OCI-LY7 (cell line): Measurements from ENCODE around the gene ICA1. TPM values are rescaled to one million over a fixed set of nuclear protein-coding genes. Genes with fewer than 3 reads are reported as not detected.

ENCODE experiments used
- BruUV-seq: library from RNA; stranded (reverse); fragments of 400-500 nt; replicated peaks from 2 replicates; lab custom pipeline; 2021; lab: Mats Ljungman, UMichigan
- CTCF ChIA-PET: fragments of 300-600 bp; sonication (Branson Sonifier 250); formaldehyde crosslinking; loops from one replicate; lab custom pipeline; 2022; ENCODE audit warnings: antibody characterized with exemption; ENCODE audit not compliant: unreplicated experiment; lab: Charles Lee
- POLR2A ChIA-PET: fragments of 300-600 bp; sonication (Branson Sonifier 250); formaldehyde crosslinking; loops from one replicate; lab custom pipeline; 2022; ENCODE audit warnings: antibody characterized with exemption; lab: Charles Lee
- DNase-seq: peaks from one replicate; pipeline ENCODE4 v3.0.0-alpha.2; 2015; ENCODE audit warnings: low spot score
- H2AFZ ChIP-seq: fragments of 200-600 bp; sonication (generic), shearing (Covaris generic); 2 replicates; pipeline ENCODE4 v1.6.1; 2014; ENCODE audit warnings: mild to moderate bottlenecking, antibody characterized with exemption, low read length, moderate library complexity
- H3K27ac ChIP-seq: fragments of 200-600 bp; sonication (generic); 2 replicates; pipeline ENCODE4 v1.5.1; 2014; ENCODE audit warnings: mixed run types, low read depth, mild to moderate bottlenecking, moderate library complexity, low read length, inconsistent platforms; ENCODE audit not compliant: poor library complexity, severe bottlenecking
- H3K36me3 ChIP-seq: fragments of 200-600 bp; sonication (generic); 2 replicates; pipeline ENCODE4 v1.6.1; 2014; ENCODE audit warnings: mild to moderate bottlenecking, antibody characterized with exemption, low read length, moderate library complexity, mixed read lengths; ENCODE audit not compliant: insufficient read depth
- H3K4me1 ChIP-seq: fragments of 200-600 bp; sonication (generic); 2 replicates; pipeline ENCODE4 v1.5.1; 2014; ENCODE audit warnings: mild to moderate bottlenecking, low read length; ENCODE audit not compliant: insufficient read depth, poor library complexity, severe bottlenecking
- H3K4me2 ChIP-seq: fragments of 200-600 bp; sonication (generic); 2 replicates; pipeline ENCODE4 v1.6.1; 2014; ENCODE audit warnings: mild to moderate bottlenecking, low read length
- H3K4me3 ChIP-seq: fragments of 200-600 bp; sonication (generic); 2 replicates; pipeline ENCODE4 v1.5.1; 2014; ENCODE audit warnings: mild to moderate bottlenecking, low read depth, low read length; ENCODE audit not compliant: poor library complexity, severe bottlenecking
- H3K79me2 ChIP-seq: fragments of 200-600 bp; sonication (generic); 2 replicates; pipeline ENCODE4 v1.6.1; 2016; ENCODE audit warnings: low read depth, mild to moderate bottlenecking, low read length, moderate library complexity, mixed read lengths; ENCODE audit not compliant: insufficient read depth
- H3K9me2 ChIP-seq: fragments of 200-600 bp; sonication (generic); 2 replicates; pipeline ENCODE4 v1.6.1; 2016; ENCODE audit warnings: mild to moderate bottlenecking, low read length, mixed read lengths; ENCODE audit not compliant: insufficient read depth
- H3K9me3 ChIP-seq: fragments of 200-600 bp; sonication (generic); 2 replicates; pipeline ENCODE4 v1.6.1; 2014; ENCODE audit warnings: mild to moderate bottlenecking, mixed run types, low read length, mixed read lengths
- H4K20me1 ChIP-seq: fragments of 200-600 bp; sonication (generic); 2 replicates; pipeline ENCODE4 v1.6.1; 2014; ENCODE audit warnings: mild to moderate bottlenecking, antibody characterized with exemption, low read length, moderate library complexity, mixed read lengths; ENCODE audit not compliant: insufficient read depth
- EZH2phosphoT487 ChIP-seq: fragments of 200-600 bp; sonication (generic); IDR thresholded peaks from 2 replicates; pipeline ENCODE4 v1.6.1; 2018; ENCODE audit warnings: low read depth, borderline replicate concordance, mild to moderate bottlenecking, mixed run types, antibody characterized with exemption, low read length, moderate library complexity, mixed read lengths
- intact Hi-C: fragments of 100-400 bp; cut with micrococcal nuclease; formaldehyde crosslinking; loops from one replicate; pipeline ENCODE4 v1.10.0; 2022; ENCODE audit not compliant: unreplicated experiment
- total RNA-seq, 2 experiments: library from RNA; depleted of rRNA in 1 of 2; stranded (reverse); fragments of >200 nt in 1 of 2; shearing (Covaris generic) in 1 of 2; gene quantifications; 2 replicates each; pipeline ENCODE4 v1.2.3, GENCODE V29; 2014 to 2022
- TF ChIP-seq, protein P1 (sequence below): fragments of 200-600 bp; sonication (generic); conservative IDR thresholded peaks from 2 replicates; pipeline ENCODE4 v1.5.1; 2014; ENCODE audit warnings: mild to moderate bottlenecking, antibody characterized with exemption, low read length, moderate library complexity, mixed read lengths

ICA1 gene
- total RNA-seq, 2 experiments from 2014 or later, result 0.49 TPM; not detected in 1

- Histone ChIP-seq H3K36me3 (no peaks in the 10 kb centered on the region), H3K9me3 (no peaks in the 10 kb centered on the region), H4K20me1 (no peaks in the 10 kb centered on the region), H3K27ac (no peak overlapping the region), H2AFZ (no peak overlapping the region), H3K4me2 (no peak overlapping the region), H3K9me2 (no peaks in the 10 kb centered on the region), H3K4me1 (no peaks in the 10 kb centered on the region), H3K4me3 (no peak overlapping the region), H3K79me2 (no peaks in the 10 kb centered on the region)
- BruUV-seq, result no TSS peak
- intact Hi-C loops, result no loop called here
- ChIA-PET CTCF (no interaction called here), POLR2A (no interaction called here)
- no peak for DNase-seq
- TF ChIP-seq EZH2phosphoT487, result no peak
- TF ChIP-seq, protein P1, sequence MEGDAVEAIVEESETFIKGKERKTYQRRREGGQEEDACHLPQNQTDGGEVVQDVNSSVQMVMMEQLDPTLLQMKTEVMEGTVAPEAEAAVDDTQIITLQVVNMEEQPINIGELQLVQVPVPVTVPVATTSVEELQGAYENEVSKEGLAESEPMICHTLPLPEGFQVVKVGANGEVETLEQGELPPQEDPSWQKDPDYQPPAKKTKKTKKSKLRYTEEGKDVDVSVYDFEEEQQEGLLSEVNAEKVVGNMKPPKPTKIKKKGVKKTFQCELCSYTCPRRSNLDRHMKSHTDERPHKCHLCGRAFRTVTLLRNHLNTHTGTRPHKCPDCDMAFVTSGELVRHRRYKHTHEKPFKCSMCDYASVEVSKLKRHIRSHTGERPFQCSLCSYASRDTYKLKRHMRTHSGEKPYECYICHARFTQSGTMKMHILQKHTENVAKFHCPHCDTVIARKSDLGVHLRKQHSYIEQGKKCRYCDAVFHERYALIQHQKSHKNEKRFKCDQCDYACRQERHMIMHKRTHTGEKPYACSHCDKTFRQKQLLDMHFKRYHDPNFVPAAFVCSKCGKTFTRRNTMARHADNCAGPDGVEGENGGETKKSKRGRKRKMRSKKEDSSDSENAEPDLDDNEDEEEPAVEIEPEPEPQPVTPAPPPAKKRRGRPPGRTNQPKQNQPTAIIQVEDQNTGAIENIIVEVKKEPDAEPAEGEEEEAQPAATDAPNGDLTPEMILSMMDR, result no peak
Measured at GRCh38 chr7:8229927-8230326, 32.0 kb downstream of the ICA1 start.

DNA sequence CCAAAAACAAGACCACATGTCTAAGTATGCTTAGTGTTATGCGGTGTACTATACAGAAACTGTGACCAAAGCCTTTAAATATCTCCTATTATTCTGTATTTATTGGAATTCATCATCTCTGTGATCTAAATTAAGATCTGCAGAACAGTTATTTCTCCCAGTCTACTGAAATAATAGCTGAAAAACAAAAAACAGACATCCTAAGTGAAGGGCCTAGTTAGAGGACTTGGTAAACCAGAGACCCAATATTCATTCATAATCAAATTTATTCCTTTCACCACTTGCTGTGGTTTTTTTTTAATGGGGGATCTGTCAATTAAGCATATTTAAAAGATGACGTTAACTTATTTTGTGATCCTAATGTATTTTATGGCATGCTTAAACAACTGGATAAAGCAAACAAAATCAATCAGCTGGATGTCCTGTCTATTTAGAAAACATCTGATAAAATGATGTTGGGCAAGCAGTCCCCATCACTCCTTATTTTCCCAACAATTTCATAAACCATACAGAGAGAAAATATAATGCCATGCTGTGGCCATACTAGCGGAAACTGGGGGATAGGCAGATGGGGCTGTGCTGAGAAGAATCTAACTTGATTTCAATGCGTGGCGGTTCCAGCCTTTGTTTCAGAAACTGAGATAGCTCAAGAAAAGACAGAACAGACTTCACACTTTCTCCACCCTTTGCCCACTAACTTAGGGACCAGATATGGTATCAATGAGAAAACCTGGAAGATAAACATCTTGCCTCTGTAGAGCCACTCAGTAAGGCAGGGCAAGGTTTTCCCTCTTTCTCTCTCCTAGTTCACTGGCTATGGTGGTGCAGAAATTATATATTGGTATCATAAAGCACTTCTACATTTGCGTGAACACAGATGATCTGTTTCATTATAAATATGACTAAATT lies 32.9 kb downstream of the ICA1 start:
- Histone ChIP-seq H2AFZ (no peak overlapping the region), H4K20me1 (no peaks in the 10 kb centered on the region), H3K79me2 (no peaks in the 10 kb centered on the region), H3K4me1 (no peaks in the 10 kb centered on the region), H3K4me2 (no peak overlapping the region), H3K9me3 (no peaks in the 10 kb centered on the region), H3K4me3 (no peak overlapping the region), H3K36me3 (no peaks in the 10 kb centered on the region), H3K27ac (no peak overlapping the region), H3K9me2 (no peaks in the 10 kb centered on the region)
- TF ChIP-seq EZH2phosphoT487, result no peak
- TF ChIP-seq, protein P1, result no peak
- intact Hi-C loops, result no loop called here
- CTCF ChIA-PET, result no interaction called here
- no TSS peak for BruUV-seq
- POLR2A ChIA-PET, result interaction anchor here (0.6 kb wide), 1 partner anchor 782 kb away, joined by 3 read pairs; no protein-coding TSS in a partner anchor
- no peak for DNase-seq

DNA sequence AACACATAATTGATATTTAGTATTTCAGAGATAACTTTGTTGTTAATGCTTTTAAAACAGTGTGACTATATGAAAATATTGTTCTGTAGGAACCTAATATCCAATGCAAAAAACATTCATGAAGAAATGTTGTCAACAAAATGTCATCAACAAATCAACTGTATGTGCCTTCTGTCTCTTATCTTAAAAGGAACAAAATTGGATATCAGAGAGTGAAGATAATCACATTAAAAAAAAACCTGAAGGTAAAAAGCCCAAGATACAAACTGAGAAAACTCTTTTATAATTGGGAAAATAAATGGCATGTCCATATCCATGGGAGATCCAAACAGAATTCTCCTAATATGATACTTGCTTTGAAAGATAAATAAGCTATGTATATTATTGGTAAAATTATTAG lies 33.9 kb downstream of the ICA1 start:
- H3K4me3 ChIP-seq, result no peak overlapping the region
- ChIA-PET POLR2A (no interaction called here), CTCF (no interaction called here)
- no peak for DNase-seq
- H3K4me2 ChIP-seq, result no peak overlapping the region
- no peak overlapping the region for H3K27ac ChIP-seq
- no TSS peak for BruUV-seq
- H2AFZ ChIP-seq, result no peak overlapping the region
- H4K20me1 ChIP-seq, result no peaks in the 10 kb centered on the region
- intact Hi-C loops, result no loop called here
- no peaks in the 10 kb centered on the region for H3K9me3 ChIP-seq
- no peaks in the 10 kb centered on the region for H3K79me2 ChIP-seq
- TF ChIP-seq EZH2phosphoT487, result no peak
- TF ChIP-seq, protein P1, result no peak
- H3K36me3 ChIP-seq, result no peaks in the 10 kb centered on the region
- H3K9me2 ChIP-seq, result no peaks in the 10 kb centered on the region
- H3K4me1 ChIP-seq, result no peaks in the 10 kb centered on the region
